ENCODE measurements around the gene SH3GL3.
A peak's percentile ranks its signal among the peaks of the same experiment; 100 is the strongest.

The SH3GL3 gene

GRCh38 chr15:83446904-83447709 lies at the start of gene SH3GL3:
SH3GL3 (plus strand) TSS chr15:83447341; CDS start chr15:83447534, 193 bp downstream.
- DNase-seq = peak; percentile 89

- peak; percentile 6 for DNase-seq
Measured at GRCh38 chr15:83398626-83399025, 48.5 kb upstream of the SH3GL3 start.

- no peak for DNase-seq
Measured at GRCh38 chr15:83404121-83404520, 43.0 kb upstream of the SH3GL3 start.

- no peak for DNase-seq
Measured at GRCh38 chr15:83410532-83410931, 36.6 kb upstream of the SH3GL3 start.

GRCh38 chr15:83413054-83413719 lies 34.0 kb upstream of the SH3GL3 start:
- no peak for DNase-seq

- DNase-seq = no peak
Measured at GRCh38 chr15:83422081-83422480, 25.1 kb upstream of the SH3GL3 start.

GRCh38 chr15:83422541-83422940 lies 24.6 kb upstream of the SH3GL3 start:
- DNase-seq = no peak

GRCh38 chr15:83424101-83424500 lies 23.0 kb upstream of the SH3GL3 start:
- no peak for DNase-seq

GRCh38 chr15:83430441-83430840 lies 16.7 kb upstream of the SH3GL3 start:
- no peak for DNase-seq

- DNase-seq = no peak
Measured at GRCh38 chr15:83431521-83431920, 15.6 kb upstream of the SH3GL3 start.

GRCh38 chr15:83435202-83435601 lies 11.9 kb upstream of the SH3GL3 start:
- DNase-seq = no peak

GRCh38 chr15:83435782-83436181 lies 11.4 kb upstream of the SH3GL3 start:
- DNase-seq = no peak

GRCh38 chr15:83436513-83437158 lies 10.5 kb upstream of the SH3GL3 start:
- DNase-seq = peak; percentile 66

- DNase-seq = no peak
Measured at GRCh38 chr15:83443076-83443847, 3.9 kb upstream of the SH3GL3 start.

- DNase-seq = no peak
Measured at GRCh38 chr15:83444936-83445335, 2.2 kb upstream of the SH3GL3 start.

- DNase-seq = no peak
Measured at GRCh38 chr15:83445643-83446042, 1.5 kb upstream of the SH3GL3 start.

GRCh38 chr15:83446417-83446816 lies 724 bp upstream of the SH3GL3 start:
- no peak for DNase-seq

GRCh38 chr15:83449250-83449671 lies 2.1 kb downstream of the SH3GL3 start:
- peak; percentile 7 for DNase-seq

- no peak for DNase-seq
Measured at GRCh38 chr15:83449937-83450506, 2.9 kb downstream of the SH3GL3 start.

- DNase-seq = no peak
Measured at GRCh38 chr15:83457149-83457548, 10.0 kb downstream of the SH3GL3 start.

GRCh38 chr15:83458381-83458780 lies 11.2 kb downstream of the SH3GL3 start:
- no peak for DNase-seq

GRCh38 chr15:83462026-83462425 lies 14.9 kb downstream of the SH3GL3 start:
- no peak for DNase-seq

Measured in DMS53 (cell line).